HepG2 (cell line): Measurements from ENCODE around the gene ICAM5. TPM values are rescaled to one million over a fixed set of nuclear protein-coding genes. Genes with fewer than 3 reads are reported as not detected.
A peak's percentile ranks its signal among the peaks of the same experiment; 100 is the strongest.

Experiments
- AHDC1 ChIP-seq: sonication (generic); formaldehyde crosslinking; IDR thresholded peaks from 2 replicates; pipeline ENCODE4 v1.5.1; 2020; ENCODE audit warnings: mild to moderate bottlenecking, missing genetic modification reagents, borderline replicate concordance
- ARHGAP35 ChIP-seq: sonication (generic); formaldehyde crosslinking; IDR thresholded peaks from 2 replicates; pipeline ENCODE4 v1.9.0; 2022; ENCODE audit warnings: mild to moderate bottlenecking, inconsistent platforms, moderate library complexity, missing genetic modification reagents, borderline replicate concordance
- ATAD3A ChIP-seq: sonication (generic); formaldehyde crosslinking; IDR thresholded peaks from 2 replicates; pipeline ENCODE4 v1.4.0; 2020; ENCODE audit warnings: missing genetic modification reagents
- CBX2 ChIP-seq, 2 experiments: fragments of 200-600 bp in 1 of 2; sonication (generic); formaldehyde crosslinking in 1 of 2; IDR thresholded peaks; 2 replicates each; pipeline versions ENCODE4 v1.7.0 to v1.8.1; 2018 to 2022; ENCODE audit warnings: low read depth in 2 of 2, low read length in 1 of 2, mild to moderate bottlenecking in 1 of 2, missing genetic modification reagents in 1 of 2
- HIC2 ChIP-seq: sonication (generic); formaldehyde crosslinking; IDR thresholded peaks from 2 replicates; pipeline ENCODE4 v1.9.0; 2022; ENCODE audit warnings: low read depth, missing genetic modification reagents
- NFIC ChIP-seq: IDR thresholded peaks from 2 replicates; pipeline ENCODE4 v1.6.1; 2012; ENCODE audit warnings: mild to moderate bottlenecking, low read length, inconsistent platforms
- PBX2 ChIP-seq: IDR thresholded peaks from 2 replicates; pipeline ENCODE4 v1.6.1; 2016; ENCODE audit warnings: control low read depth
- RORA ChIP-seq: sonication (generic); formaldehyde crosslinking; IDR thresholded peaks from 2 replicates; pipeline ENCODE4 v1.5.0; 2020; ENCODE audit warnings: mild to moderate bottlenecking, missing genetic modification reagents, moderate library complexity
- THRA ChIP-seq: sonication (generic); formaldehyde crosslinking; IDR thresholded peaks from 2 replicates; pipeline ENCODE4 v1.4.0; 2020; ENCODE audit warnings: missing genetic modification reagents, borderline replicate concordance
- ZFP36L2 ChIP-seq: sonication (generic); formaldehyde crosslinking; IDR thresholded peaks from 2 replicates; pipeline ENCODE4 v1.4.0; 2020; ENCODE audit warnings: missing genetic modification reagents
- ZMYM2 ChIP-seq: sonication (generic); formaldehyde crosslinking; IDR thresholded peaks from 2 replicates; pipeline ENCODE4 v1.8.0; 2022; ENCODE audit warnings: mild to moderate bottlenecking, missing genetic modification reagents
- ZNF225 ChIP-seq: sonication (generic); formaldehyde crosslinking; IDR thresholded peaks from 2 replicates; pipeline ENCODE4 v1.4.0; 2020; ENCODE audit warnings: mild to moderate bottlenecking, missing genetic modification reagents
- ZNF276 ChIP-seq: sonication (generic); formaldehyde crosslinking; IDR thresholded peaks from 2 replicates; pipeline ENCODE4 v1.4.0; 2020; ENCODE audit warnings: mild to moderate bottlenecking, low read depth, missing genetic modification reagents
- ZNF33B ChIP-seq: sonication (generic); formaldehyde crosslinking; IDR thresholded peaks from 2 replicates; pipeline ENCODE4 v1.5.1; 2020; ENCODE audit warnings: mild to moderate bottlenecking, missing genetic modification reagents
- ZNF549 ChIP-seq: sonication (generic); formaldehyde crosslinking; IDR thresholded peaks from 2 replicates; pipeline ENCODE4 v1.5.0; 2020; ENCODE audit warnings: missing genetic modification reagents
- polyA plus RNA-seq, 8 experiments: library from polyadenylated mRNA; depleted of rRNA in 3 of 8; stranded (reverse) in 7 of 8; unstranded in 1 of 8; fragments of >200 nt; fragmentation: Illumina TruSeq in 4 of 8; extraction: Trizol in 4 of 8; gene quantifications; 2 replicates each; pipeline versions ENCODE4 v1.2.1 to v1.2.3, GENCODE V29; 2011 to 2016; ENCODE audit warnings: low read depth in 4 of 8, missing spikeins in 1 of 8, mixed read lengths in 1 of 8; ENCODE audit not compliant: insufficient read depth in 1 of 8
- total RNA-seq, 5 experiments: library from RNA; depleted of rRNA; stranded (reverse); fragments of >200 nt; fragmentation: Illumina TruSeq; extraction: Trizol; gene quantifications; 2 replicates each; pipeline ENCODE4 v1.2.3, GENCODE V29; 2016; ENCODE audit warnings: low read depth in 1 of 5

Gene ICAM5
- total and polyA plus RNA-seq, 2 of the 13 experiments (the other 11 are each of a cell fraction or from before 2014, with no cell fraction given), result 0.46 to 1.6 TPM

GRCh38 chr19:10270616-10271394 is 18.9 kb upstream of the ICAM5 start, which contains the start of gene ICAM1 (continued):
- TF ChIP-seq AHDC1 (CRISPR knock-in tag) (peak; percentile 80), ATAD3A (CRISPR knock-in tag) (no peak), ZMYM2 (peak; percentile 94), PBX2 (CRISPR knock-in tag) (no peak), NFIC (0 out of 2 replicates have a peak, but pooled peaks have one; percentile 15), ZNF33B (peak; percentile 33; the same call in 1 of the 2 replicates), ARHGAP35 (CRISPR knock-in tag) (peak; percentile 83; the same call in 1 of the 2 replicates), ZNF225 (CRISPR knock-in tag) (peak; percentile 46; the same call in 1 of the 2 replicates), RORA (no peak), THRA (peak; percentile 65; the same call in 1 of the 2 replicates), CBX2 (IDR thresholded peaks at IDR 0.05; ENCODE audit: low read depth, low read length) (no peak), CBX2 (CRISPR knock-in tag; IDR thresholded peaks at IDR 0.05; ENCODE audit: low read depth) (no peak), ZNF549 (CRISPR knock-in tag) (no peak), HIC2 (CRISPR knock-in tag) (peak; percentile 69; the same call in 1 of the 2 replicates), ZFP36L2 (CRISPR knock-in tag) (no peak), ZNF276 (CRISPR knock-in tag) (peak; percentile 63; the same call in 1 of the 2 replicates)
